Central memory CD8-positive, alpha-beta T cell (primary cell): Measurements from ENCODE around the gene CDHR4.
"Not testable (repeated sequence)": the region's sequence is repeated elsewhere in the genome, so short reads cannot be mapped to it uniquely, and the experiment has no call there.

Experiments
- ATAC-seq: fragments of 150-1000 bp; cut with Tn5 transposase; replicated peaks from 2 replicates; pipeline ENCODE4 v1.10.0; 2022; ENCODE audit warnings: mild to moderate bottlenecking, moderate FRiP score, moderate number of reproducible peaks; ENCODE audit not compliant: poor library complexity, severe bottlenecking; ENCODE audit errors: extremely low read depth
- DNase-seq, 2 donors: peaks; one replicate each; pipeline ENCODE4 v3.0.0; 2021; ENCODE audit warnings: low spot score in 2 of 2
- H3K27ac Mint-ChIP-seq: one replicate; pipeline ENCODE4 v1.8.0; 2022; ENCODE audit warnings: low read depth, mild to moderate bottlenecking, moderate library complexity, mixed read lengths
- H3K27me3 Mint-ChIP-seq: one replicate; pipeline ENCODE4 v1.8.0; 2022; ENCODE audit warnings: mixed read lengths
- H3K36me3 Mint-ChIP-seq: one replicate; pipeline ENCODE4 v1.8.0; 2022; ENCODE audit warnings: mild to moderate bottlenecking, moderate library complexity, mixed read lengths; ENCODE audit not compliant: insufficient read depth
- H3K4me1 Mint-ChIP-seq: one replicate; pipeline ENCODE4 v1.8.0; 2022; ENCODE audit warnings: mixed read lengths
- H3K4me3 Mint-ChIP-seq: one replicate; pipeline ENCODE4 v1.8.0; 2022; ENCODE audit warnings: mild to moderate bottlenecking, moderate library complexity, mixed read lengths
- H3K9me3 Mint-ChIP-seq: one replicate; pipeline ENCODE4 v1.8.0; 2022; ENCODE audit warnings: mixed read lengths

Gene CDHR4

GRCh38 chr3:49761661-49762060 lies 38.0 kb downstream of the CDHR4 start:
- DNase-seq (no peak), ATAC-seq (no peak)
- Mint-ChIP-seq H3K36me3 (peaks cover 18% of the 10 kb centered on the region), H3K4me1 (peaks cover 31% of the 10 kb centered on the region), H3K4me3 (no peak overlapping the region), H3K27ac (no peak overlapping the region), H3K27me3 (no peaks in the 10 kb centered on the region), H3K9me3 (no peaks in the 10 kb centered on the region)

- Mint-ChIP-seq H3K4me3 (no peak overlapping the region), H3K4me1 (peaks cover 41% of the 10 kb centered on the region), H3K36me3 (peaks cover 13% of the 10 kb centered on the region), H3K27ac (no peak overlapping the region), H3K27me3 (no peaks in the 10 kb centered on the region), H3K9me3 (no peaks in the 10 kb centered on the region)
- DNase-seq (no peak), ATAC-seq (no peak)
These were observed 40.4 kb downstream of the CDHR4 start for GRCh38 chr3:49759226-49759625.

DNA sequence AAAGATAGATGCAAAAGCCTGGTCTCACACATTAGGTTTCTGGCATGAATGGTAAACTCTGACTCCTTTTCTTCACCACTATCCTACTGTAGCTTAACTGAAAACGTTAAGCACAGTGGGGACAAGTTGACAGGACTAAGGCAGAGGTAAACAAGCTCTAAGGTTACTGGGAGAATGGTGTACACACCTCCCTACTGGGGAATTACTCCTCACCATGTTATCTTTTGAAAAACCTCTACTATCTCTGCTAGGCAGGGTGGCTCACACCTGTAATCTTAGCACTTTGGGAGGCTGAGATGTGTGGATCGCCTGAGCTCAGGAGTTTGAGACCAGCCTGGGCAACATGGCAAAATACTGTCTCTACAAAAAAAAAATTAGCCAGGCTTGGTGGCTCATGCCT lies 42.5 kb downstream of the CDHR4 start:
- H3K9me3 Mint-ChIP-seq, result no peaks in the 10 kb centered on the region
- DNase-seq, result no peak
- peaks cover 54% of the 10 kb centered on the region for H3K4me1 Mint-ChIP-seq
- ATAC-seq, result no peak
- no peaks in the 10 kb centered on the region for H3K27me3 Mint-ChIP-seq
- peak overlapping the region; percentile 12 for H3K27ac Mint-ChIP-seq
- no peak overlapping the region for H3K4me3 Mint-ChIP-seq
- peaks cover 8% of the 10 kb centered on the region for H3K36me3 Mint-ChIP-seq

DNA sequence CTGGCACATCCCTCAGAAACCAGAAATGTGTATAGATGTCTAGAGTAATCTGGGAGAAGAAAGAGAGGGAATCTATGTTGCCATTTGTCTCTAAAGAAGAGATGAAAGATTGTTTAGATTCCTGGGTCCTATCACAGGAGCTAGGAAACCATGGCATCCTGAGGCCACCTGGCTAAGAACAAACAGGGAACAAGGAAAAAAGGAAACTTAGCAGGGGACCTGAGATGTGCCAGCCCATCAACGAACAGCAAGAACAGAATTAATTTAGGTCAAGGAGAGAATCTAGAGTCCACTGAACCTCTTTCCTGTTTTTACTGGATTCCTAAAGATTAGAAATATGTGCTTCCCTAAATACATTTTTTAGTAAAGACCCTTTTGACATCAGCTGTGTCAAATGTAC lies 43.6 kb downstream of the CDHR4 start:
- Mint-ChIP-seq H3K9me3 (no peaks in the 10 kb centered on the region), H3K4me3 (no peak overlapping the region), H3K27me3 (no peaks in the 10 kb centered on the region), H3K36me3 (peaks cover 8% of the 10 kb centered on the region), H3K4me1 (peaks cover 54% of the 10 kb centered on the region), H3K27ac (no peak overlapping the region)
- DNase-seq (no peak), ATAC-seq (no peak)

DNA sequence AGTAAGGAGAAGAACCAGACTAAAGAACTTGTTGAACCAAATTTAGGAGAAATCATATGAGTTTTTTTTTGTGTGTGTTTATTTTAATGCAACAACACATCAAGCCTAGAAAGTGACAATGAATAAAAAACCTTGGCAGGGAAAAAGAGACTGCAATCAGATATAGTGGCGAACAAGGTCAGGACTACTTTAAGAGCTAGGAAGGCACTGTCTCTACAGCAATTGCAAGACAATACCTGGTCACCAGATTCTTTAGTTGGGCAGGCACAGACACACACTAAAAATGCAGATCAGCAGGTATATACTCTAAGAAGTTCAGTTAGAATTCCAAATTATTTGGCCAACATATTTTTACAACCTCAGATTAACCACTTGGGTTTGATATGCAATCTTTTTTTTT lies 45.1 kb downstream of the CDHR4 start:
- peaks cover 54% of the 10 kb centered on the region for H3K4me1 Mint-ChIP-seq
- DNase-seq (no peak), ATAC-seq (no peak)
- H3K27me3 Mint-ChIP-seq, result no peaks in the 10 kb centered on the region
- no peak overlapping the region for H3K4me3 Mint-ChIP-seq
- no peaks in the 10 kb centered on the region for H3K9me3 Mint-ChIP-seq
- H3K27ac Mint-ChIP-seq, result no peak overlapping the region
- H3K36me3 Mint-ChIP-seq, result peaks cover 7% of the 10 kb centered on the region

- Mint-ChIP-seq H3K27ac (no peak overlapping the region), H3K36me3 (peaks cover 18% of the 10 kb centered on the region), H3K4me1 (peaks cover 44% of the 10 kb centered on the region), H3K4me3 (no peak overlapping the region), H3K27me3 (no peaks in the 10 kb centered on the region), H3K9me3 (no peaks in the 10 kb centered on the region)
- ATAC-seq (no peak), DNase-seq (no peak)
These were observed 48.2 kb downstream of the CDHR4 start for GRCh38 chr3:49751501-49751900.

- H3K9me3 Mint-ChIP-seq, result no peaks in the 10 kb centered on the region
- no peak for DNase-seq
- peaks cover 36% of the 10 kb centered on the region for H3K4me1 Mint-ChIP-seq
- no peak overlapping the region for H3K27ac Mint-ChIP-seq
- H3K36me3 Mint-ChIP-seq, result peaks cover 20% of the 10 kb centered on the region
- ATAC-seq, result no peak
- no peak overlapping the region for H3K4me3 Mint-ChIP-seq
- no peaks in the 10 kb centered on the region for H3K27me3 Mint-ChIP-seq
These were observed 49.6 kb downstream of the CDHR4 start for GRCh38 chr3:49750056-49750455.

DNA sequence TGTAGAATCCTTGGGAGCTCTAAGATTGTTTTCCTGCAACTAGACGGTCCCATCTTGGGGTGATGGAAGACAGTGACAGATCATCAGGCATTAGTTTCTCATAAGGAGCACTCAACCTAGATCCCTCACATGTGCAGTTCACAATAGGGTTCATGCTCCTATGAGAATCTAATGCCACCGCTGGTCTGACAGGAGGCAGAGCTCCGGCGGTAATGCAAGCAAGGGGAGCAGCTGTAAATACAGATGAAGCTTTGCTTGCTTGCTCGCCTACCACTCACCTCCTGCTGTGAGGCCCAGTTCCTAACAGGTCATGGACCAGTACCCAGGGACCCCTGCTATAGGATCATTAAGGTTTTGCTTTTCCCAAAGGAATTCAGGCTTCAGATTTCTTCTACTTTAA lies 50.8 kb downstream of the CDHR4 start:
- H3K36me3 Mint-ChIP-seq, result peaks cover 24% of the 10 kb centered on the region
- not testable (repeated sequence) for H3K4me3 Mint-ChIP-seq

DNA sequence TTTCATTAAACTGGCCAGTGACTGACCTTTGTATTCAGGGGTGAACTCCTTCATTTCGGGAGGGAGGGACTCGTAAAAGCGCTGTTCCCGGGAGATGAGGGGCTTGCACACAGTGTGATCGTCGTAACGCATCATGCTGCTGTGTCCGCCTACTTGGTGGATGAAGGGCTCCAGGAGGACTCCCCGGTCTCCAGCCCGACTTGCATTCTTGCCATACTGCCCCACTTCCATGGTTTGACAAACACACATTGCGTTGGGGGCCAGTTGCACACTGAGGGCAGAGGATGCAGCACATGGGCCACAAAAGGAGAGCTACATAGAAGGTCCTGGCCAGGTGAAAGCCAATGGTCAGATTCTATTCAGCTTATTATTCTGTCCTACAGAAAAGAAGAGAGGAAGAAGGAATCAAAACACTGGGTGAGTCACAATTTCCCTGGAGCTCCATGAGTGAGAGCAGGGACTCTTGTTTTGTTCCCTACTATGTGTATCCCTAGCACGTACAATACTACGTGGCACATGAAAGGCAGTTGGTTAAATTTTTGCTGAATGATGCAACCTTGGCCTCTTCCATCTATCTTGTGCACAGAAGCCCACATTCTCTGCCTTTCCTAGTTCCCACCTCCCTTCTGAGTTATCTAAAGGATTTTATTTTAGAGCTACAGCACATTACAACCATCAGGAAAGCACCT lies 51.7 kb downstream of the CDHR4 start:
- Mint-ChIP-seq H3K4me3 (no peak overlapping the region), H3K27ac (no peak overlapping the region), H3K36me3 (peaks cover 26% of the 10 kb centered on the region), H3K27me3 (no peaks in the 10 kb centered on the region), H3K4me1 (peaks cover 29% of the 10 kb centered on the region), H3K9me3 (no peaks in the 10 kb centered on the region)
- no peak for DNase-seq
- ATAC-seq, result no peak

More for the DNA sequence above, 50.8 kb downstream of the CDHR4 start:
- not testable (repeated sequence) for DNase-seq, H3K27ac Mint-ChIP-seq, H3K9me3 Mint-ChIP-seq, ATAC-seq, H3K27me3 Mint-ChIP-seq
- peaks cover 37% of the 10 kb centered on the region for H3K4me1 Mint-ChIP-seq

DNA sequence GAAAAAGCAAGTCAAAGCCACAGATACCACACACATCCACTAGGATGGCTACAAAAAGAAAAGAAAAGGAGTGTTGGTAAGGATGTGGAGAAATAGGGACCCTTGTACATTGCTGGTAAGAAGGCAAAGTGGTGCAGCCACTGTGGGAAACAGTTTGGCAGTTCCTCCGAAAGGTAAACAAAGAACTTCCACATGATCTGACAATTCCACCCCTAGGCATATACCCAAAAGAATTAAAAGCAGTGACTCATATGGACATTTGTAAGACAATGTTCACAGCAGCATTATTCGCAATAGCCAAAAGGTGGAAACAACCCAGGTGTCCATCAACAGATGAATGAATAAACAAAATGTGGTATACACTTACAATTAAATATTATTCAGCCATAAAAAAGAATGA lies 53.7 kb downstream of the CDHR4 start:
- ATAC-seq (no peak), DNase-seq (no peak)
- Mint-ChIP-seq H3K9me3 (no peaks in the 10 kb centered on the region), H3K36me3 (peaks cover 30% of the 10 kb centered on the region), H3K27ac (no peak overlapping the region), H3K4me3 (no peak overlapping the region), H3K27me3 (no peaks in the 10 kb centered on the region), H3K4me1 (peaks cover 26% of the 10 kb centered on the region)
